K562 (cell line): Measurements from ENCODE around the gene TMSB4X. TPM values are rescaled to one million over a fixed set of nuclear protein-coding genes. Genes with fewer than 3 reads are reported as not detected.

Experiments used
- CXXC5 ChIP-seq: fragments of 250-450 bp; sonication (Bioruptor Pico); IDR thresholded peaks from 2 replicates; pipeline ENCODE4 v1.8.0; 2022; ENCODE audit warnings: inconsistent platforms, mild to moderate bottlenecking, moderate library complexity
- NCOA6 ChIP-seq: fragments of 450-650 bp; IDR thresholded peaks from 2 replicates; pipeline ENCODE4 v1.6.1; 2017; ENCODE audit warnings: mild to moderate bottlenecking
- NFIC ChIP-seq: fragments of 450-650 bp; IDR thresholded peaks from 2 replicates; pipeline ENCODE4 v1.6.1; 2017; ENCODE audit warnings: mild to moderate bottlenecking, inconsistent platforms
- NFIX ChIP-seq: fragments of 250-450 bp; sonication (Bioruptor Pico); IDR thresholded peaks from 2 replicates; pipeline ENCODE4 v1.4.0; 2020; ENCODE audit warnings: low read depth, mild to moderate bottlenecking, moderate library complexity
- POLR2G ChIP-seq: fragments of 200-400 bp; formaldehyde crosslinking; IDR thresholded peaks from 2 replicates; pipeline ENCODE4 v1.6.1; 2017; ENCODE audit warnings: low read depth, mild to moderate bottlenecking, antibody characterized with exemption, low read length, moderate library complexity
- POU5F1 ChIP-seq: fragments of 150-350 bp; IDR thresholded peaks from 2 replicates; pipeline ENCODE4 v1.6.1; 2014; ENCODE audit warnings: borderline replicate concordance, low read length, low read depth, mild to moderate bottlenecking; ENCODE audit not compliant: partially characterized antibody
- SOX6 ChIP-seq: fragments of 450-650 bp; IDR thresholded peaks from 2 replicates; pipeline ENCODE4 v1.6.1; 2014; ENCODE audit warnings: mild to moderate bottlenecking
- ZNF76 ChIP-seq: fragments of 250-450 bp; sonication (Bioruptor Pico); IDR thresholded peaks from 2 replicates; pipeline ENCODE4 v1.4.0; 2020; ENCODE audit warnings: mild to moderate bottlenecking, moderate library complexity, borderline replicate concordance
- polyA plus RNA-seq, 8 experiments: library from polyadenylated mRNA; depleted of rRNA in 4 of 8; stranded (reverse) in 5 of 8; unstranded in 3 of 8; fragments of >200 nt; fragmentation: Nextera tagmentation in 2 of 8; fragmentation: Illumina TruSeq in 1 of 8; extraction: Ambion mirVana in 2 of 8; extraction: Trizol in 1 of 8; gene quantifications; 2 replicates each; pipeline versions ENCODE4 v1.2.1 to v1.2.3, GENCODE V29; 2011 to 2014; ENCODE audit warnings: inconsistent platforms in 1 of 8, missing spikeins in 1 of 8
- total RNA-seq, 7 experiments: library from RNA; depleted of rRNA in 6 of 7; stranded (reverse); fragments of >200 nt in 6 of 7; fragmentation: Illumina TruSeq in 2 of 7; extraction: Trizol in 2 of 7; gene quantifications; 2 replicates each; pipeline versions ENCODE4 v1.2.1 to v1.2.3, GENCODE V29; 2011 to 2021; ENCODE audit warnings: low replicate concordance in 1 of 7
- TF ChIP-seq, protein P1 (sequence below), 2 experiments: IDR thresholded peaks in 1 of 2; conservative IDR thresholded peaks in 1 of 2; 2 replicates each; pipeline ENCODE4 v1.6.1; 2016; ENCODE audit warnings: low read depth in 2 of 2, mild to moderate bottlenecking in 1 of 2, missing compliant biosample characterization in 1 of 2, missing genetic modification characterization in 1 of 2, moderate library complexity in 1 of 2
- TF ChIP-seq, protein P2 (sequence below): fragments of 250-450 bp; sonication (Bioruptor Pico); IDR thresholded peaks from 2 replicates; pipeline ENCODE4 v1.8.0; 2022; ENCODE audit warnings: inconsistent platforms, mild to moderate bottlenecking, moderate library complexity, borderline replicate concordance
- TF ChIP-seq, protein P3 (sequence below), 2 experiments: fragments of 450-650 bp; IDR thresholded peaks; 2 replicates each; pipeline ENCODE4 v1.6.1; 2016

The TMSB4X gene
- total and polyA plus RNA-seq, 9 of the 15 experiments (the other 6 are each of a cell fraction or from before 2014, with no cell fraction given), result 1,035 to 2,035 (median 1,529) TPM

DNA sequence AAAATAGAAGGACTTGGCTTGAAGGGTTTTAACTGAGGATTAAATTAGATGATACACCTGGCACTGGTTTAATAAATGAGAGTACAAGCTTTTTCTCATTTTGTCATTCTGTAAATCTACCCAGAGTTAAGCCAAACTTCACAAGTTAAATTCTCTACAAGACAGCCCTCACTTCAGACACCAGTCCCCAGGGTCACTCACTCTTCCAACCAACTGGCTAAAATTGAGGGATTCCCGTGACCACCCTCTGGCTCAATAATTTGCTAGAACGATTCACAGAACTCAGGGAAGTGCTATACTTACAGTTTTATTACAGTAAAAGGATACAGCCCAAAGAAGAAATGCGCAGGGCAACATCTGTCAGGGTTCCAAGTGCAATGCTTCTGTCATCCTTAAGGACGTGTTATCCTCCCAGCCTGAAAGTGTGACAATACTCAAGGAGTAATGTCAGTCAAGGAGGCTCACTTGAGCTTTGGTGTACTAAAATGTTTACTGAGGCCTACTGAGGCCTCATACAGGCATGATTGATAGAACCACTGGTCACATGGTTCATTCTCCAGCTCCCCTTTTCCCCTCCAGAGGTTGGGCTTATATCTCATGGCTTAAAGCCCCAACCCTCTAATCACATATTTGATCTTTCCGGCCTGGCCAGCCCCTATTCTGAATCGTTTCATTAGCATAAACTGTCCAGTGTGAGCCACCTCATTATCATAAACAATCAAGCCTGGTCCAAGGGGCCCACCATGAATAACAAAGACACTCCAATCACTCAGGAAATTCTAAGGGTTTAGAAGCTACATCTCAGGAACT lies 9.6 kb upstream of the TMSB4X start (continued):
- TF ChIP-seq, protein P1, sequence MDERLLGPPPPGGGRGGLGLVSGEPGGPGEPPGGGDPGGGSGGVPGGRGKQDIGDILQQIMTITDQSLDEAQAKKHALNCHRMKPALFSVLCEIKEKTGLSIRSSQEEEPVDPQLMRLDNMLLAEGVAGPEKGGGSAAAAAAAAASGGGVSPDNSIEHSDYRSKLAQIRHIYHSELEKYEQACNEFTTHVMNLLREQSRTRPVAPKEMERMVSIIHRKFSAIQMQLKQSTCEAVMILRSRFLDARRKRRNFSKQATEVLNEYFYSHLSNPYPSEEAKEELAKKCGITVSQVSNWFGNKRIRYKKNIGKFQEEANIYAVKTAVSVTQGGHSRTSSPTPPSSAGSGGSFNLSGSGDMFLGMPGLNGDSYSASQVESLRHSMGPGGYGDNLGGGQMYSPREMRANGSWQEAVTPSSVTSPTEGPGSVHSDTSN (CRISPR knock-in tag; IDR thresholded peaks at IDR 0.05; ENCODE audit: low read depth), result no peak
- TF ChIP-seq, protein P1 (tag; conservative IDR thresholded peaks at IDR 0.05; ENCODE audit: low read depth), result peak; percentile 75
- TF ChIP-seq NCOA6, result no peak
- TF ChIP-seq, protein P2, sequence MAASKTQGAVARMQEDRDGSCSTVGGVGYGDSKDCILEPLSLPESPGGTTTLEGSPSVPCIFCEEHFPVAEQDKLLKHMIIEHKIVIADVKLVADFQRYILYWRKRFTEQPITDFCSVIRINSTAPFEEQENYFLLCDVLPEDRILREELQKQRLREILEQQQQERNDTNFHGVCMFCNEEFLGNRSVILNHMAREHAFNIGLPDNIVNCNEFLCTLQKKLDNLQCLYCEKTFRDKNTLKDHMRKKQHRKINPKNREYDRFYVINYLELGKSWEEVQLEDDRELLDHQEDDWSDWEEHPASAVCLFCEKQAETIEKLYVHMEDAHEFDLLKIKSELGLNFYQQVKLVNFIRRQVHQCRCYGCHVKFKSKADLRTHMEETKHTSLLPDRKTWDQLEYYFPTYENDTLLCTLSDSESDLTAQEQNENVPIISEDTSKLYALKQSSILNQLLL (CRISPR knock-in tag), result no peak
- no peak for TF ChIP-seq ZNF76 (CRISPR knock-in tag)
- peak; percentile 49; the same call in 1 of the 2 replicates for TF ChIP-seq SOX6
- TF ChIP-seq NFIX (CRISPR knock-in tag), result no peak
- no peak for TF ChIP-seq NFIC
- TF ChIP-seq, protein P3, sequence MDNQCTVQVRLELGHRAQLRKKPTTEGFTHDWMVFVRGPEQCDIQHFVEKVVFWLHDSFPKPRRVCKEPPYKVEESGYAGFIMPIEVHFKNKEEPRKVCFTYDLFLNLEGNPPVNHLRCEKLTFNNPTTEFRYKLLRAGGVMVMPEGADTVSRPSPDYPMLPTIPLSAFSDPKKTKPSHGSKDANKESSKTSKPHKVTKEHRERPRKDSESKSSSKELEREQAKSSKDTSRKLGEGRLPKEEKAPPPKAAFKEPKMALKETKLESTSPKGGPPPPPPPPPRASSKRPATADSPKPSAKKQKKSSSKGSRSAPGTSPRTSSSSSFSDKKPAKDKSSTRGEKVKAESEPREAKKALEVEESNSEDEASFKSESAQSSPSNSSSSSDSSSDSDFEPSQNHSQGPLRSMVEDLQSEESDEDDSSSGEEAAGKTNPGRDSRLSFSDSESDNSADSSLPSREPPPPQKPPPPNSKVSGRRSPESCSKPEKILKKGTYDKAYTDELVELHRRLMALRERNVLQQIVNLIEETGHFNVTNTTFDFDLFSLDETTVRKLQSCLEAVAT (IDR thresholded peaks at IDR 0.05), result 0 out of 4 replicates have a peak, but pooled peaks of 1 of the 2 experiments have one; percentile 58
- TF ChIP-seq CXXC5 (CRISPR knock-in tag), result no peak
- TF ChIP-seq POLR2G, result 0 out of 2 replicates have a peak, but pooled peaks have one; percentile 7
- no peak for TF ChIP-seq POU5F1
